B cell (primary cell): ENCODE data around the gene KCNK7. TPM values are rescaled to one million over a fixed set of nuclear protein-coding genes. Genes with fewer than 3 reads are reported as not detected.

Experiments
- ATAC-seq: fragments of 200-7000 bp; cut with Tn5 transposase; one replicate; pipeline ENCODE4 v1.10.0; 2021; ENCODE audit warnings: low read depth, mild to moderate bottlenecking, moderate number of reproducible peaks, moderate library complexity
- CTCF ChIA-PET: fragments of 350-600 bp; sonication (Branson Sonifier 250); formaldehyde crosslinking; loops from one replicate; lab custom pipeline; 2021; ENCODE audit warnings: antibody characterized with exemption, inconsistent platforms; lab: Charles Lee
- POLR2A ChIA-PET: fragments of 350-600 bp; sonication (Branson Sonifier 250); formaldehyde crosslinking; loops from one replicate; lab custom pipeline; 2021; ENCODE audit warnings: antibody characterized with exemption; lab: Charles Lee
- DNase-seq: peaks from one replicate; pipeline ENCODE4 v3.0.0; 2013
- H2AFZ ChIP-seq: 2 replicates; pipeline ENCODE4 v1.6.1; 2012; ENCODE audit warnings: mild to moderate bottlenecking, low read depth, low read length; ENCODE audit not compliant: insufficient read depth, poor library complexity, severe bottlenecking
- H3K27ac ChIP-seq, 2 donors: 1 replicate in 1 of 2; 2 replicates in 1 of 2; pipeline ENCODE4 v1.5.1; 2012 to 2013; ENCODE audit warnings: low read length in 2 of 2, mild to moderate bottlenecking in 2 of 2, moderate library complexity in 1 of 2
- H3K27me3 ChIP-seq, 4 experiments: fragments of 200-600 bp in 1 of 4; sonication (generic) in 1 of 4; replicated peaks in 1 of 4; 1 replicate in 2 of 4; 2 replicates in 2 of 4; pipeline versions ENCODE4 v1.6.1 to v1.7.0; 2013 to 2016; ENCODE audit warnings: low read length in 3 of 4, mild to moderate bottlenecking in 2 of 4, mixed read lengths in 1 of 4, moderate library complexity in 1 of 4; ENCODE audit not compliant: insufficient read depth in 4 of 4, control insufficient read depth in 3 of 4; ENCODE audit errors: control extremely low read depth in 1 of 4
- H3K36me3 ChIP-seq, 2 experiments: replicated peaks in 1 of 2; 1 replicate in 1 of 2; 2 replicates in 1 of 2; pipeline versions ENCODE4 v1.6.1 to v1.7.1; 2013; ENCODE audit warnings: low read length in 1 of 2; ENCODE audit not compliant: insufficient read depth in 2 of 2, control insufficient read depth in 1 of 2; ENCODE audit errors: control extremely low read depth in 1 of 2, extremely low read depth in 1 of 2
- H3K4me1 ChIP-seq, 2 donors: fragments of 200-600 bp in 1 of 2; sonication (generic) in 1 of 2; 1 replicate in 1 of 2; 2 replicates in 1 of 2; pipeline versions ENCODE4 v1.5.1 to v1.6.1; 2013 to 2017; ENCODE audit warnings: low read length in 2 of 2; ENCODE audit not compliant: control insufficient read depth in 2 of 2, insufficient read depth in 2 of 2
- H3K4me2 ChIP-seq: replicated peaks from 2 replicates; pipeline ENCODE3; 2012; ENCODE audit warnings: mild to moderate bottlenecking, low read depth, low read length; ENCODE audit not compliant: poor library complexity, severe bottlenecking
- H3K4me3 ChIP-seq, 5 experiments: fragments of 200-600 bp in 1 of 5; sonication (generic) in 1 of 5; 1 replicate in 3 of 5; 2 replicates in 2 of 5; pipeline versions ENCODE4 v1.5.1 to v1.7.0; 2011 to 2016; ENCODE audit warnings: low read length in 4 of 5, mild to moderate bottlenecking in 4 of 5, low read depth in 2 of 5, control low read depth in 1 of 5, moderate library complexity in 1 of 5; ENCODE audit not compliant: insufficient read depth in 1 of 5; ENCODE audit errors: control extremely low read depth in 1 of 5, extremely low read depth in 1 of 5
- H3K79me2 ChIP-seq: fragments of 200-600 bp; sonication (generic); one replicate; pipeline ENCODE4 v1.6.0; 2016; ENCODE audit warnings: low read length; ENCODE audit not compliant: control insufficient read depth, insufficient read depth
- H3K9ac ChIP-seq: fragments of 200-600 bp; sonication (generic); 2 replicates; pipeline ENCODE4 v1.6.1; 2017; ENCODE audit warnings: mild to moderate bottlenecking, low read length, moderate library complexity
- H3K9me3 ChIP-seq, 3 donors: one replicate each; pipeline versions ENCODE4 v1.6.1 to v1.7.1; 2013; ENCODE audit warnings: low read length in 2 of 3; ENCODE audit not compliant: control insufficient read depth in 2 of 3, insufficient read depth in 1 of 3; ENCODE audit errors: control extremely low read depth in 1 of 3
- H4K20me1 ChIP-seq: 2 replicates; pipeline ENCODE4 v1.6.0; 2012; ENCODE audit warnings: mild to moderate bottlenecking, low read length; ENCODE audit not compliant: insufficient read depth, control insufficient read depth, poor library complexity, severe bottlenecking
- H3K27ac Mint-ChIP-seq: one replicate; pipeline ENCODE4 v1.8.0; 2021; ENCODE audit warnings: mixed read lengths
- H3K27me3 Mint-ChIP-seq: one replicate; pipeline ENCODE4 v1.8.0; 2021; ENCODE audit warnings: mixed read lengths
- H3K4me1 Mint-ChIP-seq: one replicate; pipeline ENCODE4 v1.8.0; 2021; ENCODE audit warnings: mixed read lengths
- H3K4me3 Mint-ChIP-seq: one replicate; pipeline ENCODE4 v1.8.0; 2021; ENCODE audit warnings: mixed read lengths
- H3K9me3 Mint-ChIP-seq: one replicate; pipeline ENCODE4 v1.8.0; 2022; ENCODE audit warnings: mixed read lengths; ENCODE audit not compliant: insufficient read depth
- EZH2 ChIP-seq: IDR thresholded peaks from 2 replicates; pipeline ENCODE4 v1.6.1; 2012; ENCODE audit warnings: borderline replicate concordance, low read depth, mild to moderate bottlenecking, moderate library complexity, low read length; ENCODE audit not compliant: insufficient read depth, poor library complexity, severe bottlenecking
- WGBS: methylation state at CpG from one replicate; pipeline ENCODE4 v1.1.5; 2013; ENCODE audit warnings: missing lambda C conversion rate; ENCODE audit not compliant: insufficient coverage; 5-methylcytosine and 5-hydroxymethylcytosine counted together
- intact Hi-C: fragments of 100-400 bp; cut with micrococcal nuclease; formaldehyde crosslinking; loops from one replicate; pipeline ENCODE4 v1.10.0; 2022
- polyA plus RNA-seq: library from polyadenylated mRNA; depleted of rRNA; stranded (reverse); fragments of >200 nt; gene quantifications from 2 replicates; pipeline ENCODE4 v1.2.3, GENCODE V29; 2012
- total RNA-seq, 2 donors: library from RNA; stranded (reverse); fragments of 120-200 nt in 1 of 2; gene quantifications; 1 replicate in 1 of 2; 2 replicates in 1 of 2; pipeline versions ENCODE4 v1.2.3 to v1.2.4, GENCODE V29; 2013 to 2022
- TF ChIP-seq, protein P1 (sequence below): fragments of 200-600 bp; IDR thresholded peaks from one replicate; pipeline ENCODE4 v1.8.0; 2022; ENCODE audit warnings: antibody characterized with exemption, mild to moderate bottlenecking

The KCNK7 gene
- total and polyA plus RNA-seq, 2 donors (not counting 1 experiment from before 2014, with no cell fraction given): 2.2 to 3.5 TPM

DNA sequence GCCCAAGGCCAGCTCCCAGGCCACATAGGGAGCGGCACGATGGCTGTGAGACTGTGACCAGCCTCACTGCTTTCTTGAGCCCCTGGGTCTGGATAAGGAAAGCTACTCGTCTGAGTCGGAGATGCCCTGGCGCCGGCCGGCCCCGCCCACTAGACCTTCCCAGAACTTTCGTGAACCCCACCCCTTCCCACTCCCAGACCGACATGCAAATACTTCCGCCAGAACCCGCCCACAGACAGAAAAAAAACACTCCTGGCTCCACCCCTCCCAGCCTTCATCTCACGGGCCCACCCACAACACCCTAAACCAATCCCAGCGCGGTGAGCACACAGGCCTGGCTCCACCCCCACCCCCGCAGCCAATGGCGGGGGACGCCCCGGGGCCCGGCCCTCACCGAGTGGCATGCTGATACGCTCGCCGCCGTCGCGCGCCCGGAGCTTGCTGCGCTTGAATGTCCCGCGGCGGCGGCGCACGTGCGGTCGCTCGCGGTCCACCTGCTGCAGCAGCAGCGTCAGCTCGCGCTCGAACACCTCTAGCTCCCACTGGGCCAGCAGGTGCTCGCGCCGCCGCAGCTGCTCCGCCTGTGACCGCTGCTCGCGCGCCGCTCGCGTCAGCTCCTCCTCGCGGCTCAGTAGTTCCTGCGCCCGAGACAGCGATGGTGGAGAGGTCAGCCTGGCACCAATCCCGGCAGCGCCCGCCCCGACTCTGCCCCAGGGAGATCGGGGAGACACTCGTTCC, 11.4 kb upstream of the KCNK7 start:
- ATAC-seq (peak; percentile 40), DNase-seq (no peak)
- Mint-ChIP-seq H3K4me3 (no peak overlapping the region), H3K4me1 (peaks cover 42% of the 10 kb centered on the region), H3K27me3 (no peaks in the 10 kb centered on the region), H3K9me3 (no peaks in the 10 kb centered on the region), H3K27ac (no peak overlapping the region)
- Histone ChIP-seq H3K4me2 (no peak overlapping the region), H3K79me2 (peaks cover 24% of the 10 kb centered on the region), H3K4me1 (peaks cover 29 to 30% of the 10 kb centered on the region in 2 donors), H3K4me3 (no peak overlapping the region), H2AFZ (no peak overlapping the region), H3K9me3 (peaks cover 0 to 14% (median 0%) of the 10 kb centered on the region in 3 donors), H3K9ac (no peak overlapping the region), H3K27me3 (no peaks in the 10 kb centered on the region), H3K27ac (no peak overlapping the region), H3K36me3 (peaks cover 1 to 69% of the 10 kb centered on the region in 2 experiments), H4K20me1 (peaks cover 38% of the 10 kb centered on the region)
- intact Hi-C loops: no loop called here
- WGBS: 96% methylated on average over 66 of the region's 67 CpGs
- TF ChIP-seq, protein P1, sequence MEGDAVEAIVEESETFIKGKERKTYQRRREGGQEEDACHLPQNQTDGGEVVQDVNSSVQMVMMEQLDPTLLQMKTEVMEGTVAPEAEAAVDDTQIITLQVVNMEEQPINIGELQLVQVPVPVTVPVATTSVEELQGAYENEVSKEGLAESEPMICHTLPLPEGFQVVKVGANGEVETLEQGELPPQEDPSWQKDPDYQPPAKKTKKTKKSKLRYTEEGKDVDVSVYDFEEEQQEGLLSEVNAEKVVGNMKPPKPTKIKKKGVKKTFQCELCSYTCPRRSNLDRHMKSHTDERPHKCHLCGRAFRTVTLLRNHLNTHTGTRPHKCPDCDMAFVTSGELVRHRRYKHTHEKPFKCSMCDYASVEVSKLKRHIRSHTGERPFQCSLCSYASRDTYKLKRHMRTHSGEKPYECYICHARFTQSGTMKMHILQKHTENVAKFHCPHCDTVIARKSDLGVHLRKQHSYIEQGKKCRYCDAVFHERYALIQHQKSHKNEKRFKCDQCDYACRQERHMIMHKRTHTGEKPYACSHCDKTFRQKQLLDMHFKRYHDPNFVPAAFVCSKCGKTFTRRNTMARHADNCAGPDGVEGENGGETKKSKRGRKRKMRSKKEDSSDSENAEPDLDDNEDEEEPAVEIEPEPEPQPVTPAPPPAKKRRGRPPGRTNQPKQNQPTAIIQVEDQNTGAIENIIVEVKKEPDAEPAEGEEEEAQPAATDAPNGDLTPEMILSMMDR: no peak
- TF ChIP-seq EZH2: no peak
- ChIA-PET CTCF (interaction anchor here (1.2 kb wide), 1 partner anchor 13 kb away, joined by 5 read pairs; no protein-coding TSS in a partner anchor), POLR2A (no interaction called here)

DNA sequence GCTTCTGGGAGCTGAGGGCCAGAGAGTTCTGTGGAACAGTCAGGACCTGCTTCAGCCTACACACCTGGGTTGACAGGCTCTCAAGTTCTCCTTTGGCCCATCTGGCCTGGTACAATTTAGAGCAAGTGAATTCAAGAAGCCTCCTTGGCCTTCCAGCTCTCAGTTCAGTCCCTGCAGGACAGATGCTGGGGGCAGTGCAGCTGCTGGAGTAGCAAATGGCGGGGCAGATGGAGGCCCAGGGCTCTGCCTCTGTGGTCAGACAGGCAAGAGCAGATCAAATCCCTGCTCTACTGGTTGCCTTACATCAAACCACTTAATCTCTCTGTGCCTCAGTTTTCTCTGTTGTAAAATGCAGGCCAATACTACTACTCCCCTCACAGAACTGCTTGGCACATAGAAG, 8.7 kb upstream of the KCNK7 start:
- no peak overlapping the region for H3K4me3 Mint-ChIP-seq
- H3K4me3 ChIP-seq: no peak overlapping the region
- H3K9me3 ChIP-seq: peaks cover 0 to 14% (median 0%) of the 10 kb centered on the region in 3 donors
- ChIA-PET POLR2A (interaction anchor here (0.6 to 1.5 kb wide), 3 partner anchors 27 to 68 kb away, joined by 3 to 8 read pairs (median 6); partner anchors contain the start of gene FAM89B), CTCF (interaction anchor here (1.3 to 1.9 kb wide), 3 partner anchors 10 to 14 kb away, joined by 4 to 13 read pairs (median 5); partner anchors contain the start of gene MAP3K11)
- H3K4me1 ChIP-seq: peaks cover 11% of the 10 kb centered on the region in 2 donors
- WGBS: 100% methylated on average over 1 of the region's 1 CpG
- peaks cover 1 to 57% of the 10 kb centered on the region in 2 experiments for H3K36me3 ChIP-seq
- peaks cover 21% of the 10 kb centered on the region for H3K4me1 Mint-ChIP-seq
- H3K27me3 Mint-ChIP-seq: no peaks in the 10 kb centered on the region
- peaks cover 12% of the 10 kb centered on the region for H4K20me1 ChIP-seq
- H2AFZ ChIP-seq: no peak overlapping the region
- no peaks in the 10 kb centered on the region for H3K9me3 Mint-ChIP-seq
- intact Hi-C loops: no loop called here
- ATAC-seq (no peak), DNase-seq (no peak)
- H3K4me2 ChIP-seq: no peak overlapping the region
- H3K27me3 ChIP-seq: no peaks in the 10 kb centered on the region
- no peak for TF ChIP-seq EZH2
- TF ChIP-seq, protein P1: no peak
- no peak overlapping the region for H3K27ac Mint-ChIP-seq
- no peaks in the 10 kb centered on the region for H3K79me2 ChIP-seq
- no peak overlapping the region for H3K9ac ChIP-seq
- H3K27ac ChIP-seq: no peak overlapping the region
